ENCODE results near the gene KIF2C. TPM values are rescaled to one million over a fixed set of nuclear protein-coding genes. Genes with fewer than 3 reads are reported as not detected.

Gene KIF2C
- total and polyA plus RNA-seq, 2 of the 4 experiments (the other 2 are of a cell fraction), result 31.6 to 45.0 TPM

DNA sequence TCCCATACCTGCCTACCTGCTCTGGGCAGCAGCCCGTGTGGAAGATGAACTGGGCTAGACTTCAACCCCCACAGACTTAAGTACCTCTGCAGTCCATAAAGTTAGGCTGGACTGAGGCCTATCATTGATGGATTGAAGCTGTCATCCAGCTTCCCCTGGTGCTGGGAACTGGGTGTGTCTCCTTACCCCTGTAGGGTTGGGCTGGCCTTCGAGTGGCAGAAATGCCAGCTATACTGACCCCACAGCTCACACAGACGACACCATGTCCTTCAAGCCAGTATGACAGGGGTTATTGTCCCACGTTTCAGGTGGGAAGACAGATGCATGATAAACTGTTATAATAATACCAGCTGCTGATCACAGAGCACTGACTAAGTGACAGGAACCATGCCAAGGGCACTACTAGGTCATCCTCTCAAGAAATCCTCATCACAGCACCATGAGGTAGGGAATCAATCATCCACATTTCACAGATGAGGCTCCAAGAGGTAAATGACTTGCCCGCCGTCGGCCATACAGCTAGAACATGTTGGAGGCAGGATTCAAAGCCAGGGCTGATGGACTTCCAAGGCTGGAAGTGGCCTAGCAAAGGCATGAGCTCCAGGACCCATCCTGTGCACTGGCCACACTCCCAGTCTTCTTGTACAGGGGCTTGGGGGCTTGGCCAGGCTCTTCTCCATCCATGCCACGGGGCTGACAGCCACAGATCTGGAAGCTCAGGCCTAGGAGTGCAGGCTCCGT lies 48.7 kb downstream of the KIF2C start, which contains the start of gene BEST4:
TSS of gene BEST4 (minus strand) at position 51 of the 741 bp plus-strand sequence. CDS start 465 bp downstream, outside the sequence.
- no peak within 1 kb of the TSS for H3K4me2 ChIP-seq (ENCODE audit: low read depth, low read length)
- WGBS, 2 experiments (ENCODE audit: extremely low coverage in 2 of 2, insufficient read length in 1 of 2), result 94% methylated on average over 3 of the region's 9 CpGs; no CpG with 5 or more reads in 1 of the 2 experiments
- H3K27me3 ChIP-seq (ENCODE audit: control insufficient read depth, insufficient read depth, low read length), result peaks cover 2% of the 10 kb centered on the region; the same call in 1 of the 2 replicates
- no peaks in the 10 kb centered on the region for H3K9me3 ChIP-seq (ENCODE audit: control insufficient read depth, insufficient read depth, low read length)
- H3K4me1 ChIP-seq (ENCODE audit: control insufficient read depth, insufficient read depth, low read length), result peaks cover 8% of the 10 kb centered on the region; the same call in 1 of the 2 replicates
- no peak within 1 kb of the TSS for H3K23ac ChIP-seq (ENCODE audit: low read depth, low read length)
- no peaks in the 10 kb centered on the region for H3K9me1 ChIP-seq (ENCODE audit: insufficient read depth, low read length)
- no peak within 1 kb of the TSS for H4K91ac ChIP-seq (ENCODE audit: insufficient read depth, low read depth, low read length)
- H3K14ac ChIP-seq (replicated peaks; ENCODE audit: low read depth, low read length), result no peak within 1 kb of the TSS
- no peak within 1 kb of the TSS for H3K4ac ChIP-seq (ENCODE audit: low read depth, low read length)
- H2BK120ac ChIP-seq (ENCODE audit: low read depth, low read length), result no peak within 1 kb of the TSS
- BruUV-seq (replicated peaks), result no TSS peak
- DNase-seq, result no peak
- no peak within 1 kb of the TSS for H3K9ac ChIP-seq (ENCODE audit: low read depth, low read length)
- dilution Hi-C loops (cut with HindIII; ENCODE audit: low sequenced_read_pairs, unreplicated experiment) (no loop called here), intact Hi-C loops (cut with micrococcal nuclease) (no loop called here), in situ Hi-C loops (cut with MboI; ENCODE audit: low sequenced_read_pairs) (no loop called here)
- TF ChIP-seq SMC3 (IDR thresholded peaks at IDR 0.05; ENCODE audit: low read depth, low read length), result no peak
- no peak for TF ChIP-seq MAZ (IDR thresholded peaks at IDR 0.05; ENCODE audit: borderline replicate concordance, low read depth, low read length)
- no peak for TF ChIP-seq NFE2L2 (IDR thresholded peaks at IDR 0.05; ENCODE audit: low read depth, low read length)
- no peak for TF ChIP-seq RCOR1 (IDR thresholded peaks at IDR 0.05; ENCODE audit: insufficient replicate concordance, low read length)
- TF ChIP-seq, protein P1, sequence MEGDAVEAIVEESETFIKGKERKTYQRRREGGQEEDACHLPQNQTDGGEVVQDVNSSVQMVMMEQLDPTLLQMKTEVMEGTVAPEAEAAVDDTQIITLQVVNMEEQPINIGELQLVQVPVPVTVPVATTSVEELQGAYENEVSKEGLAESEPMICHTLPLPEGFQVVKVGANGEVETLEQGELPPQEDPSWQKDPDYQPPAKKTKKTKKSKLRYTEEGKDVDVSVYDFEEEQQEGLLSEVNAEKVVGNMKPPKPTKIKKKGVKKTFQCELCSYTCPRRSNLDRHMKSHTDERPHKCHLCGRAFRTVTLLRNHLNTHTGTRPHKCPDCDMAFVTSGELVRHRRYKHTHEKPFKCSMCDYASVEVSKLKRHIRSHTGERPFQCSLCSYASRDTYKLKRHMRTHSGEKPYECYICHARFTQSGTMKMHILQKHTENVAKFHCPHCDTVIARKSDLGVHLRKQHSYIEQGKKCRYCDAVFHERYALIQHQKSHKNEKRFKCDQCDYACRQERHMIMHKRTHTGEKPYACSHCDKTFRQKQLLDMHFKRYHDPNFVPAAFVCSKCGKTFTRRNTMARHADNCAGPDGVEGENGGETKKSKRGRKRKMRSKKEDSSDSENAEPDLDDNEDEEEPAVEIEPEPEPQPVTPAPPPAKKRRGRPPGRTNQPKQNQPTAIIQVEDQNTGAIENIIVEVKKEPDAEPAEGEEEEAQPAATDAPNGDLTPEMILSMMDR (conservative IDR thresholded peaks at IDR 0.05; ENCODE audit: low read depth, low read length), result no peak
- TF ChIP-seq CEBPB (IDR thresholded peaks at IDR 0.05; ENCODE audit: low read depth, low read length), result no peak
- TF ChIP-seq, protein P2, sequence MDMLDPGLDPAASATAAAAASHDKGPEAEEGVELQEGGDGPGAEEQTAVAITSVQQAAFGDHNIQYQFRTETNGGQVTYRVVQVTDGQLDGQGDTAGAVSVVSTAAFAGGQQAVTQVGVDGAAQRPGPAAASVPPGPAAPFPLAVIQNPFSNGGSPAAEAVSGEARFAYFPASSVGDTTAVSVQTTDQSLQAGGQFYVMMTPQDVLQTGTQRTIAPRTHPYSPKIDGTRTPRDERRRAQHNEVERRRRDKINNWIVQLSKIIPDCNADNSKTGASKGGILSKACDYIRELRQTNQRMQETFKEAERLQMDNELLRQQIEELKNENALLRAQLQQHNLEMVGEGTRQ (IDR thresholded peaks at IDR 0.05; ENCODE audit: low read depth, low read length), result no peak
- TF ChIP-seq MXI1 (IDR thresholded peaks at IDR 0.05; ENCODE audit: borderline replicate concordance, low read depth, low read length), result no peak
- no peak for TF ChIP-seq BHLHE40 (IDR thresholded peaks at IDR 0.05; ENCODE audit: low read depth, low read length)
- no peak for TF ChIP-seq POLR2A (IDR thresholded peaks at IDR 0.05; ENCODE audit: low read depth, low read length)
- TF ChIP-seq FOS (IDR thresholded peaks at IDR 0.05; ENCODE audit: low read depth, low read length), result no peak
- no peak for TF ChIP-seq RFX5 (IDR thresholded peaks at IDR 0.05; ENCODE audit: low read depth, low read length)
- no peak within 1 kb of the TSS for H2BK15ac ChIP-seq (ENCODE audit: low read depth, low read length)
- no peak within 1 kb of the TSS for H2AK9ac ChIP-seq (replicated peaks; ENCODE audit: low read depth, low read length, poor library complexity)
- H3K27ac ChIP-seq (ENCODE audit: insufficient read depth, low read length), result no peak within 1 kb of the TSS
- CTCF ChIA-PET, result no interaction called here
- no peak within 1 kb of the TSS for H3K18ac ChIP-seq (ENCODE audit: low read depth, low read length)
- H4K20me1 ChIP-seq (ENCODE audit: insufficient read depth, low read length), result no peaks in the 10 kb centered on the region
- H4K8ac ChIP-seq (ENCODE audit: low read depth in 2 of 2, low read length in 2 of 2), result no peak within 1 kb of the TSS; a peak in 1 of 4 replicates
- H2AFZ ChIP-seq (replicated peaks; ENCODE audit: low read length, poor library complexity), result peak within 1 kb of the TSS; percentile 4
- no peak for ATAC-seq (ENCODE audit: low read depth)
- no peak within 1 kb of the TSS for H4K5ac ChIP-seq (ENCODE audit: low read depth, low read length)
- H3K4me3 ChIP-seq (ENCODE audit: insufficient read depth, low read depth, low read length), result no peak within 1 kb of the TSS
- POLR2A ChIA-PET (ENCODE audit: unreplicated experiment), result no interaction called here
- no peaks in the 10 kb centered on the region for H3K79me1 ChIP-seq (ENCODE audit: low read depth in 1 of 2, low read length in 2 of 2)
- H3K36me3 ChIP-seq (ENCODE audit: control insufficient read depth, insufficient read depth, low read length), result no peaks in the 10 kb centered on the region
- no peak within 1 kb of the TSS for H2AK5ac ChIP-seq (ENCODE audit: low read depth, low read length)
- H2BK20ac ChIP-seq (ENCODE audit: low read depth, low read length), result no peak within 1 kb of the TSS
- H3K56ac ChIP-seq (ENCODE audit: extremely low read depth, insufficient read depth, low read length), result no peak within 1 kb of the TSS
- H2BK5ac ChIP-seq (ENCODE audit: low read depth, low read length, poor library complexity, severe bottlenecking), result no peak within 1 kb of the TSS

Data from IMR-90 (cell line).